GM12878 (cell line): ENCODE measurements around the gene MDM1. TPM values are rescaled to one million over a fixed set of nuclear protein-coding genes. Genes with fewer than 3 reads are reported as not detected.

Experiments used
- ATAC-seq: fragments of 200-7000 bp; cut with Tn5 transposase; 3 replicates; pipeline ENCODE4 v1.9.1; 2020; ENCODE audit warnings: mild to moderate bottlenecking, moderate library complexity
- BruUV-seq: library from RNA; stranded (reverse); fragments of 400-500 nt; replicated peaks from 2 replicates; lab custom pipeline; 2021; lab: Mats Ljungman, UMichigan
- CTCF ChIA-PET: fragments of 300-600 bp; sonication (Branson Sonifier 250); formaldehyde crosslinking; extraction: SDS; loops from one replicate; lab custom pipeline; 2021; ENCODE audit warnings: inconsistent platforms; lab: Yijun Ruan, JAX
- POLR2A ChIA-PET: fragments of 350-600 bp; formaldehyde crosslinking; extraction: SDS; loops from one replicate; lab custom pipeline; 2021; ENCODE audit warnings: inconsistent platforms; lab: Charles Lee
- RAD21 ChIA-PET: fragments of 300-600 bp; sonication (Branson Sonifier 250); formaldehyde crosslinking; loops from one replicate; lab custom pipeline; 2023; ENCODE audit warnings: antibody characterized with exemption; ENCODE audit not compliant: unreplicated experiment; lab: Charles Lee
- SMC1A ChIA-PET: fragments of 300-600 bp; sonication (Branson Sonifier 250); formaldehyde crosslinking; loops from one replicate; lab custom pipeline; 2023; ENCODE audit not compliant: unreplicated experiment, uncharacterized antibody; lab: Charles Lee
- DNase-seq: peaks from one replicate; pipeline ENCODE4 v3.0.0-alpha.2; 2011; ENCODE audit warnings: low read depth, low spot score
- FAIRE-seq: peaks from 3 replicates; lab custom pipeline; 2011; peaks lifted over from hg19 to GRCh38; lab: Jason Lieb, UNC
- H2AFZ ChIP-seq: 2 replicates; pipeline ENCODE4 v1.6.0; 2011; ENCODE audit warnings: low read depth, low read length, control low read depth; ENCODE audit not compliant: control insufficient read depth
- H3K27ac ChIP-seq: 2 replicates; pipeline ENCODE4 v1.5.1; 2011; ENCODE audit warnings: control low read depth; ENCODE audit not compliant: control insufficient read depth, insufficient read depth
- H3K27me3 ChIP-seq, 2 experiments: replicated peaks in 1 of 2; 2 replicates each; pipeline versions ENCODE4 v1.6.0 to v1.6.1; 2011; ENCODE audit warnings: low read length in 1 of 2; ENCODE audit not compliant: control insufficient read depth in 2 of 2, insufficient read depth in 2 of 2
- H3K36me3 ChIP-seq, 2 experiments: 2 replicates each; pipeline ENCODE4 v1.5.1; 2011; ENCODE audit warnings: low read length in 1 of 2; ENCODE audit not compliant: control insufficient read depth in 2 of 2, insufficient read depth in 2 of 2
- H3K4me1 ChIP-seq: 2 replicates; pipeline ENCODE4 v1.6.1; 2011; ENCODE audit warnings: mild to moderate bottlenecking, low read length, moderate library complexity, mixed read lengths; ENCODE audit not compliant: control insufficient read depth, insufficient read depth
- H3K4me2 ChIP-seq: 2 replicates; pipeline ENCODE4 v1.6.0; 2011; ENCODE audit warnings: control low read depth; ENCODE audit not compliant: control insufficient read depth, insufficient read depth
- H3K4me3 ChIP-seq: fragments of 200-600 bp; sonication (generic); 2 replicates; pipeline ENCODE4 v1.5.1; 2016
- H3K79me2 ChIP-seq: 2 replicates; pipeline ENCODE4 v1.6.0; 2011; ENCODE audit warnings: low read length; ENCODE audit not compliant: control insufficient read depth, insufficient read depth
- H3K9ac ChIP-seq: 2 replicates; pipeline ENCODE4 v1.8.0; 2011; ENCODE audit warnings: low read length, control low read depth, mixed read lengths; ENCODE audit not compliant: control insufficient read depth, insufficient read depth
- H3K9me3 ChIP-seq: replicated peaks from 3 replicates; pipeline ENCODE4 v1.5.1; 2011; ENCODE audit warnings: mild to moderate bottlenecking, low read length; ENCODE audit not compliant: control insufficient read depth, insufficient read depth
- H4K20me1 ChIP-seq: 2 replicates; pipeline ENCODE4 v1.6.0; 2011; ENCODE audit not compliant: control insufficient read depth, insufficient read depth
- BMI1 ChIP-seq: fragments of 450-650 bp; IDR thresholded peaks from 2 replicates; pipeline ENCODE4 v1.6.1; 2016; ENCODE audit warnings: mild to moderate bottlenecking, moderate library complexity, borderline replicate concordance
- CHD1 ChIP-seq: IDR thresholded peaks from 2 replicates; pipeline ENCODE4 v1.6.1; 2012; ENCODE audit warnings: low read depth, low read length, improper control_type of control experiment
- CHD2 ChIP-seq: IDR thresholded peaks from 2 replicates; pipeline ENCODE4 v1.6.1; 2011; ENCODE audit warnings: low read depth, low read length, improper control_type of control experiment, borderline replicate concordance
- HSF1 ChIP-seq: fragments of 150-350 bp; IDR thresholded peaks from 2 replicates; pipeline ENCODE4 v1.6.1; 2014; ENCODE audit warnings: mild to moderate bottlenecking, low read depth, low read length
- JUND ChIP-seq: IDR thresholded peaks from 2 replicates; pipeline ENCODE4 v1.6.1; 2012; ENCODE audit warnings: low read depth, mild to moderate bottlenecking, low read length, improper control_type of control experiment, moderate library complexity
- MLLT1 ChIP-seq: fragments of 450-650 bp; IDR thresholded peaks from 2 replicates; pipeline ENCODE4 v1.6.1; 2016; ENCODE audit warnings: mild to moderate bottlenecking
- MTA3 ChIP-seq: IDR thresholded peaks from 2 replicates; pipeline ENCODE4 v1.6.1; 2012; ENCODE audit warnings: low read length, inconsistent platforms, borderline replicate concordance
- NR2F1 ChIP-seq: fragments of 450-650 bp; conservative IDR thresholded peaks from 2 replicates; pipeline ENCODE4 v1.6.1; 2017; ENCODE audit warnings: mild to moderate bottlenecking
- PAX8 ChIP-seq: fragments of 450-650 bp; IDR thresholded peaks from 2 replicates; pipeline ENCODE4 v1.6.1; 2017; ENCODE audit warnings: mild to moderate bottlenecking, moderate library complexity
- RELA ChIP-seq: fragments of 450-650 bp; IDR thresholded peaks from 2 replicates; pipeline ENCODE4 v1.8.0; 2014; ENCODE audit warnings: borderline replicate concordance; ENCODE audit not compliant: partially characterized antibody
- SMARCA5 ChIP-seq: fragments of 450-650 bp; IDR thresholded peaks from 2 replicates; pipeline ENCODE4 v1.6.1; 2017; ENCODE audit warnings: mild to moderate bottlenecking
- STAT1 ChIP-seq: fragments of 450-650 bp; conservative IDR thresholded peaks from 2 replicates; pipeline ENCODE4 v1.6.1; 2014; ENCODE audit warnings: antibody characterized with exemption, mild to moderate bottlenecking
- WRNIP1 ChIP-seq: IDR thresholded peaks from 2 replicates; pipeline ENCODE4 v1.6.1; 2011; ENCODE audit warnings: low read depth, low read length, improper control_type of control experiment, borderline replicate concordance
- ZBTB40 ChIP-seq: fragments of 450-650 bp; IDR thresholded peaks from 2 replicates; pipeline ENCODE4 v1.6.1; 2016; ENCODE audit warnings: mild to moderate bottlenecking, moderate library complexity, borderline replicate concordance
- WGBS: methylation state at CpG from one replicate; pipeline ENCODE4 v1.1.6; 2016; ENCODE audit warnings: low lambda C conversion rate; ENCODE audit not compliant: insufficient replicate concordance, insufficient coverage; ENCODE audit errors: missing lambda C conversion rate; 5-methylcytosine and 5-hydroxymethylcytosine counted together
- in situ Hi-C: fragments of 300-500 bp; cut with MboI; formaldehyde crosslinking; loops from 9 replicates; pipeline ENCODE4 v1.14.3; 2018; ENCODE audit warnings: mixed read lengths
- intact Hi-C: fragments of 100-400 bp; cut with micrococcal nuclease; formaldehyde crosslinking; loops from one replicate; pipeline ENCODE4 v1.14.2; 2022; ENCODE audit not compliant: unreplicated experiment
- polyA plus RNA-seq, 11 experiments: library from polyadenylated mRNA; depleted of rRNA in 4 of 11; unstranded in 6 of 11; stranded (reverse) in 5 of 11; fragments of >200 nt; fragmentation: Nextera tagmentation in 4 of 11; fragmentation: Illumina TruSeq in 1 of 11; extraction: Ambion mirVana in 4 of 11; extraction: Trizol in 1 of 11; gene quantifications; 1 replicate in 1 of 11; 2 replicates in 10 of 11; pipeline versions ENCODE4 v1.2.1 to v1.2.3, GENCODE V29; 2011 to 2016; ENCODE audit warnings: inconsistent platforms in 2 of 11, missing spikeins in 2 of 11, low read depth in 1 of 11
- total RNA-seq, 4 experiments: library from RNA; depleted of rRNA in 3 of 4; stranded (reverse); fragments of >200 nt in 3 of 4; fragmentation: Illumina TruSeq in 1 of 4; extraction: Trizol in 1 of 4; gene quantifications; 2 replicates each; pipeline versions ENCODE4 v1.2.1 to v1.2.3, GENCODE V29; 2013 to 2021

The MDM1 gene
- total and polyA plus RNA-seq, 10 of the 15 experiments (the other 5 are each of a cell fraction or from before 2014, with no cell fraction given): 10.1 to 25.3 (median 16.5) TPM

GRCh38 chr12:68354977-68355541 is 22.9 kb upstream of the MDM1 start (continued):
- TF ChIP-seq HSF1 (no peak), SMARCA5 (no peak), MTA3 (no peak), ZBTB40 (no peak), CHD2 (no peak)

GRCh38 chr12:68352067-68352466 is 19.9 kb upstream of the MDM1 start:
- Histone ChIP-seq H3K27me3 (no peaks in the 10 kb centered on the region), H3K9ac (no peak overlapping the region), H3K4me1 (no peaks in the 10 kb centered on the region), H3K4me3 (no peak overlapping the region), H3K79me2 (no peaks in the 10 kb centered on the region), H3K36me3 (no peaks in the 10 kb centered on the region), H2AFZ (no peak overlapping the region), H4K20me1 (no peaks in the 10 kb centered on the region), H3K4me2 (no peak overlapping the region), H3K9me3 (no peaks in the 10 kb centered on the region), H3K27ac (no peak overlapping the region)
- ChIA-PET SMC1A (interaction anchor here (0.6 to 1.9 kb wide), 5 partner anchors 10 to 416 kb away, joined by 3 to 6 read pairs (median 4); no protein-coding TSS in a partner anchor), POLR2A (no interaction called here), CTCF (interaction anchor here (1.3 kb wide), 1 partner anchor 270 kb away, joined by 3 read pairs; no protein-coding TSS in a partner anchor), RAD21 (no interaction called here)
- DNase-seq (no peak), ATAC-seq (no peak), FAIRE-seq (no peak)
- BruUV-seq: no TSS peak
- intact Hi-C loops: no loop called here
- in situ Hi-C loops: loop anchor here (25.0 kb wide), 1 partner anchor 260 kb away; the partner anchor contains the start of gene RAP1B
- 49% methylated on average over 2 of the region's 2 CpGs for WGBS
- TF ChIP-seq STAT1 (no peak), CHD1 (no peak), RELA (no peak), HSF1 (no peak), WRNIP1 (no peak), NR2F1 (no peak), PAX8 (no peak), BMI1 (no peak), MLLT1 (no peak), JUND (no peak)
